RWPE2 (cell line): Measurements from ENCODE around the gene ADAMTSL1.
A peak's percentile ranks its signal among the peaks of the same experiment; 100 is the strongest.

ENCODE experiments used
- ATAC-seq: fragments of 200-7000 bp; cut with Tn5 transposase; 3 replicates; pipeline ENCODE4 v1.9.1; 2021; ENCODE audit warnings: low read depth
- DNase-seq: peaks from one replicate; pipeline ENCODE4 v3.0.0-alpha.2; 2020; ENCODE audit warnings: low spot score
- H3K27ac ChIP-seq: fragments of 450-650 bp; 2 replicates; pipeline ENCODE4 v1.5.1; 2017; ENCODE audit warnings: mild to moderate bottlenecking; ENCODE audit not compliant: poor library complexity, severe bottlenecking
- H3K27me3 ChIP-seq: fragments of 250-450 bp; sonication (Bioruptor Pico); 2 replicates; pipeline ENCODE4 v1.5.1; 2021; ENCODE audit warnings: mild to moderate bottlenecking, moderate library complexity; ENCODE audit not compliant: insufficient read depth, poor library complexity, severe bottlenecking
- H3K36me3 ChIP-seq: fragments of 250-450 bp; sonication (Bioruptor Pico); 2 replicates; pipeline ENCODE4 v1.5.1; 2020; ENCODE audit warnings: low read depth, mild to moderate bottlenecking, moderate library complexity
- H3K4me1 ChIP-seq: fragments of 250-450 bp; sonication (Bioruptor Pico); 2 replicates; pipeline ENCODE4 v1.5.1; 2021; ENCODE audit warnings: mild to moderate bottlenecking, moderate library complexity; ENCODE audit not compliant: insufficient read depth, poor library complexity, severe bottlenecking
- H3K4me3 ChIP-seq: fragments of 250-450 bp; sonication (Bioruptor Pico); 2 replicates; pipeline ENCODE4 v1.5.1; 2021; ENCODE audit warnings: mild to moderate bottlenecking, moderate library complexity; ENCODE audit not compliant: severe bottlenecking
- H3K9me3 ChIP-seq: fragments of 250-450 bp; sonication (Bioruptor Pico); 2 replicates; pipeline ENCODE4 v1.5.1; 2021; ENCODE audit warnings: mild to moderate bottlenecking, moderate library complexity; ENCODE audit not compliant: severe bottlenecking
- CTCF ChIP-seq: fragments of 450-650 bp; IDR thresholded peaks from one replicate; pipeline ENCODE4 v1.5.1; 2017; ENCODE audit warnings: mild to moderate bottlenecking, moderate library complexity; ENCODE audit not compliant: poor library complexity, severe bottlenecking

ADAMTSL1 gene

GRCh38 chr9:18554244-18554643 is 80.3 kb downstream of the ADAMTSL1 start:
- ATAC-seq, result no peak
- no peak overlapping the region for H3K27ac ChIP-seq

GRCh38 chr9:18555105-18555883 is 81.3 kb downstream of the ADAMTSL1 start:
- H3K9me3 ChIP-seq, result peaks cover 2% of the 10 kb centered on the region
- H3K27ac ChIP-seq, result no peak overlapping the region
- ATAC-seq (no peak), DNase-seq (no peak)
- H3K27me3 ChIP-seq, result no peaks in the 10 kb centered on the region
- no peaks in the 10 kb centered on the region for H3K36me3 ChIP-seq
- no peak overlapping the region for H3K4me3 ChIP-seq
- H3K4me1 ChIP-seq, result no peaks in the 10 kb centered on the region
- no peak for TF ChIP-seq CTCF

More at GRCh38 chr9:18554244-18554643, 80.3 kb downstream of the ADAMTSL1 start:
- TF ChIP-seq CTCF, result no peak
- no peak overlapping the region for H3K4me3 ChIP-seq
- H3K9me3 ChIP-seq, result no peaks in the 10 kb centered on the region
- no peaks in the 10 kb centered on the region for H3K4me1 ChIP-seq
- no peaks in the 10 kb centered on the region for H3K27me3 ChIP-seq
- no peaks in the 10 kb centered on the region for H3K36me3 ChIP-seq
- DNase-seq, result no peak

GRCh38 chr9:18564018-18564880 is 90.3 kb downstream of the ADAMTSL1 start:
- DNase-seq (no peak), ATAC-seq (no peak)
- no peak overlapping the region for H3K27ac ChIP-seq
- TF ChIP-seq CTCF, result no peak
- no peaks in the 10 kb centered on the region for H3K36me3 ChIP-seq
- H3K4me3 ChIP-seq, result no peak overlapping the region
- no peaks in the 10 kb centered on the region for H3K27me3 ChIP-seq
- peaks cover 2% of the 10 kb centered on the region for H3K9me3 ChIP-seq
- H3K4me1 ChIP-seq, result peaks cover 16% of the 10 kb centered on the region

- Histone ChIP-seq H3K4me3 (no peak overlapping the region), H3K4me1 (peaks cover 16% of the 10 kb centered on the region)
These were observed 92.2 kb downstream of the ADAMTSL1 start for GRCh38 chr9:18566121-18566520.

More at GRCh38 chr9:18566121-18566520, 92.2 kb downstream of the ADAMTSL1 start:
- H3K9me3 ChIP-seq, result no peaks in the 10 kb centered on the region
- peak overlapping the region; percentile 50 for H3K27ac ChIP-seq
- H3K36me3 ChIP-seq, result no peaks in the 10 kb centered on the region
- DNase-seq (no peak), ATAC-seq (peak; percentile 97)
- no peak for TF ChIP-seq CTCF
- H3K27me3 ChIP-seq, result no peaks in the 10 kb centered on the region
